Smooth muscle cell (in vitro differentiated cells): Measurements from ENCODE around the gene CTNNA3. TPM values are rescaled to one million over a fixed set of nuclear protein-coding genes. Genes with fewer than 3 reads are reported as not detected.
"Not testable (repeated sequence)": the region's sequence is repeated elsewhere in the genome, so short reads cannot be mapped to it uniquely, and the experiment has no call there.

Experiments used
- DNase-seq: peaks from one replicate; lab custom pipeline; 2025; ENCODE audit not compliant: unreplicated experiment; lab: John Stamatoyannopoulos, UW
- H2AFZ ChIP-seq: fragments of 200-600 bp; sonication (generic); 2 replicates; pipeline ENCODE4 v1.6.0; 2016; ENCODE audit warnings: antibody characterized with exemption, low read depth, mild to moderate bottlenecking
- H3F3A ChIP-seq: fragments of 200-600 bp; sonication (generic); 2 replicates; pipeline ENCODE4 v1.6.0; 2017; ENCODE audit warnings: antibody characterized with exemption, low read depth
- H3K27ac ChIP-seq: fragments of 200-600 bp; sonication (generic); 2 replicates; pipeline ENCODE4 v1.5.1; 2016; ENCODE audit warnings: low read depth, mild to moderate bottlenecking
- H3K27me3 ChIP-seq: fragments of 200-600 bp; sonication (generic); 2 replicates; pipeline ENCODE4 v1.6.1; 2016; ENCODE audit warnings: low read depth, mild to moderate bottlenecking
- H3K36me3 ChIP-seq: fragments of 200-600 bp; sonication (generic); 2 replicates; pipeline ENCODE4 v1.5.1; 2016; ENCODE audit warnings: low read depth
- H3K4me1 ChIP-seq: fragments of 200-600 bp; sonication (generic); 2 replicates; pipeline ENCODE4 v1.5.1; 2016; ENCODE audit warnings: low read depth
- H3K4me2 ChIP-seq: fragments of 200-600 bp; sonication (generic); 2 replicates; pipeline ENCODE4 v1.6.0; 2016; ENCODE audit warnings: mild to moderate bottlenecking
- H3K4me3 ChIP-seq: fragments of 200-600 bp; sonication (generic); 2 replicates; pipeline ENCODE4 v1.5.1; 2016; ENCODE audit warnings: mild to moderate bottlenecking
- H3K79me2 ChIP-seq: fragments of 200-600 bp; sonication (generic); 2 replicates; pipeline ENCODE4 v1.6.0; 2016; ENCODE audit warnings: low read depth, mild to moderate bottlenecking
- H3K9ac ChIP-seq: fragments of 200-600 bp; sonication (generic); 2 replicates; pipeline ENCODE4 v1.6.0; 2016; ENCODE audit warnings: low read depth
- H3K9me3 ChIP-seq: fragments of 200-600 bp; sonication (generic); replicated peaks from 2 replicates; pipeline ENCODE4 v1.5.1; 2016; ENCODE audit warnings: low read depth
- H4K20me1 ChIP-seq: fragments of 200-600 bp; sonication (generic); 2 replicates; pipeline ENCODE4 v1.6.0; 2016; ENCODE audit warnings: low read depth
- WGBS: methylation state at CpG from one replicate; pipeline ENCODE4 v1.1.7; 2016; ENCODE audit warnings: low lambda C conversion rate; 5-methylcytosine and 5-hydroxymethylcytosine counted together
- polyA plus RNA-seq: library from polyadenylated mRNA; unstranded; fragments of >200 nt; fragmentation: Nextera tagmentation; extraction: Ambion mirVana; gene quantifications from 2 replicates; pipeline ENCODE4 v1.2.1, GENCODE V29; 2016
- total RNA-seq: library from RNA; depleted of rRNA; stranded (reverse); fragments of >200 nt; gene quantifications from 2 replicates; pipeline ENCODE4 v1.2.3, GENCODE V29; 2014
- TF ChIP-seq, protein P1 (sequence below): fragments of 200-600 bp; sonication (generic); IDR thresholded peaks from 2 replicates; pipeline ENCODE4 v1.5.1; 2017; ENCODE audit warnings: borderline replicate concordance, mild to moderate bottlenecking, antibody characterized with exemption; ENCODE audit not compliant: insufficient read depth, poor library complexity, severe bottlenecking

CTNNA3 gene
- total and polyA plus RNA-seq, 2 experiments from 2014 or later: 1.3 TPM; not detected in 1

DNA sequence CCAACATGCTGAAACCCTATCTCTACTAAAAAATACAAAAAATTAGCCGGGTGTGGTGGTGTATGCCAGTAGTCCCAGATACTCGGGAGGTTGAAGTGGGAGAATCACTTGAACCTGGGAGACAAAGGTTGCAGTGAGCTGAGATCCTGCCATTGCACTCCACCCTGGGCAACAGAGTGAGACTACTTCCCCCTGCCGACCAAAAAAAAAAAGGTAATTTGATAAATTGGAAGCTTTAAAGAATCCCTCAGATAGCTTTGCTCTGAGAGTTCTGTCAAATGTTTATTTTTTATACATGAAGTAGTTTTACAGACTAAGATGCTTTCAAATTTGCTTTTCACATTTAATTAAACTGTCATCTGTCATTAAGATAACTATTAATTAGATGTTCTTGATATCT, 1333.5 kb downstream of the CTNNA3 start:
- Histone ChIP-seq H2AFZ (no peak overlapping the region), H3K9ac (no peak overlapping the region), H3K9me3 (no peaks in the 10 kb centered on the region), H3K79me2 (no peaks in the 10 kb centered on the region), H3K27ac (no peak overlapping the region), H3K27me3 (no peaks in the 10 kb centered on the region), H3K4me3 (no peak overlapping the region), H3K4me2 (no peak overlapping the region), H4K20me1 (no peaks in the 10 kb centered on the region), H3K36me3 (no peaks in the 10 kb centered on the region), H3K4me1 (no peaks in the 10 kb centered on the region), H3F3A (no peaks in the 10 kb centered on the region)
- TF ChIP-seq, protein P1, sequence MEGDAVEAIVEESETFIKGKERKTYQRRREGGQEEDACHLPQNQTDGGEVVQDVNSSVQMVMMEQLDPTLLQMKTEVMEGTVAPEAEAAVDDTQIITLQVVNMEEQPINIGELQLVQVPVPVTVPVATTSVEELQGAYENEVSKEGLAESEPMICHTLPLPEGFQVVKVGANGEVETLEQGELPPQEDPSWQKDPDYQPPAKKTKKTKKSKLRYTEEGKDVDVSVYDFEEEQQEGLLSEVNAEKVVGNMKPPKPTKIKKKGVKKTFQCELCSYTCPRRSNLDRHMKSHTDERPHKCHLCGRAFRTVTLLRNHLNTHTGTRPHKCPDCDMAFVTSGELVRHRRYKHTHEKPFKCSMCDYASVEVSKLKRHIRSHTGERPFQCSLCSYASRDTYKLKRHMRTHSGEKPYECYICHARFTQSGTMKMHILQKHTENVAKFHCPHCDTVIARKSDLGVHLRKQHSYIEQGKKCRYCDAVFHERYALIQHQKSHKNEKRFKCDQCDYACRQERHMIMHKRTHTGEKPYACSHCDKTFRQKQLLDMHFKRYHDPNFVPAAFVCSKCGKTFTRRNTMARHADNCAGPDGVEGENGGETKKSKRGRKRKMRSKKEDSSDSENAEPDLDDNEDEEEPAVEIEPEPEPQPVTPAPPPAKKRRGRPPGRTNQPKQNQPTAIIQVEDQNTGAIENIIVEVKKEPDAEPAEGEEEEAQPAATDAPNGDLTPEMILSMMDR: no peak
- WGBS: 94% methylated on average over 3 of the region's 3 CpGs
- DNase-seq: no peak

DNA sequence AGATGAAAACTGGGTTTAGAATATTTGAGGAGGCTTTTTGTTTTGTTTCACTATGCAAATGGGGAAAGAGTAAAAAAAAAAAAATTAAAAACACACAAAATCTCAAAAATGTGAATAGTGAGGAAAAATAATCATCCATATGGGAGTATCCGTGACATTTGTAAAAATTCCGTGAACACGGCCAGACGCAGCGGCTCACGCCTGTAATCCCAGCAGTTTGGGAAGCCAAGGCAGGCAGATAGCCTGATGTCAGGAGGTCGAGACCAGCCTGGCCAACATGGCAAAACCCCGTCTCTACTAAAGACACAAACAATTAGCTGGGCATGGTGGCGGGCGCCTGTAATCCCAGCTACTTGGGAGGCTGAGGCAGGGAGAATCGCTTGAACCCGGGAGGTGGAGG, 1342.2 kb downstream of the CTNNA3 start:
- H4K20me1 ChIP-seq, H3F3A ChIP-seq, H3K27me3 ChIP-seq, H2AFZ ChIP-seq, DNase-seq, H3K9me3 ChIP-seq, H3K79me2 ChIP-seq, H3K4me1 ChIP-seq, H3K4me3 ChIP-seq, H3K36me3 ChIP-seq, H3K9ac ChIP-seq, H3K27ac ChIP-seq, H3K4me2 ChIP-seq: not testable (repeated sequence)
- whole genome bisulfite sequencing: 94% methylated on average over 12 of the region's 12 CpGs

DNA sequence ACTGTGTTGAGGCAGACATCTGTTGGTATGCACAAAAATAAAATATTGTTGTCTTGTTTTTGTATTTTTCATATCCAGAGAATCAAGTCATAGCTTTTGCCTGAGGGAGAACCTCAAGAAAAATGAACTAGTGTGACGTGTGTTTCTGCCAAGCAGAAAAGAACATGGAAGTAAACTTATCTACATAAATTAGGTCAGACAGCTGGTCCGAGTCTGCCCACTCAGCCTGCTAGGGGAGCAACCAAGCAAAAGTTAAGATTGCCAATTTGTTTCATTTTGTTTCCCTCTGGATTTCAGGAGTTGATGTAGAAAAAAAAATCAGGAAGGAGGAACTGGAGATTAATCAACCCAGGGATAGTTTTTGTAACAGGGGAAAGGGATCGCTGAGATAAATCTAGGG, 1342.6 kb downstream of the CTNNA3 start:
- no peaks in the 10 kb centered on the region for H3K79me2 ChIP-seq
- H3K4me1 ChIP-seq: no peaks in the 10 kb centered on the region
- H2AFZ ChIP-seq: no peak overlapping the region
- no peak overlapping the region for H3K27ac ChIP-seq
- H3K27me3 ChIP-seq: no peaks in the 10 kb centered on the region
- no peaks in the 10 kb centered on the region for H3K9me3 ChIP-seq
- H3K9ac ChIP-seq: no peak overlapping the region
- WGBS: 80% methylated on average over 3 of the region's 3 CpGs
- no peak overlapping the region for H3K4me3 ChIP-seq
- no peaks in the 10 kb centered on the region for H3K36me3 ChIP-seq
- no peaks in the 10 kb centered on the region for H3F3A ChIP-seq
- no peaks in the 10 kb centered on the region for H4K20me1 ChIP-seq
- no peak overlapping the region for H3K4me2 ChIP-seq
- TF ChIP-seq, protein P1: no peak
- no peak for DNase-seq

DNA sequence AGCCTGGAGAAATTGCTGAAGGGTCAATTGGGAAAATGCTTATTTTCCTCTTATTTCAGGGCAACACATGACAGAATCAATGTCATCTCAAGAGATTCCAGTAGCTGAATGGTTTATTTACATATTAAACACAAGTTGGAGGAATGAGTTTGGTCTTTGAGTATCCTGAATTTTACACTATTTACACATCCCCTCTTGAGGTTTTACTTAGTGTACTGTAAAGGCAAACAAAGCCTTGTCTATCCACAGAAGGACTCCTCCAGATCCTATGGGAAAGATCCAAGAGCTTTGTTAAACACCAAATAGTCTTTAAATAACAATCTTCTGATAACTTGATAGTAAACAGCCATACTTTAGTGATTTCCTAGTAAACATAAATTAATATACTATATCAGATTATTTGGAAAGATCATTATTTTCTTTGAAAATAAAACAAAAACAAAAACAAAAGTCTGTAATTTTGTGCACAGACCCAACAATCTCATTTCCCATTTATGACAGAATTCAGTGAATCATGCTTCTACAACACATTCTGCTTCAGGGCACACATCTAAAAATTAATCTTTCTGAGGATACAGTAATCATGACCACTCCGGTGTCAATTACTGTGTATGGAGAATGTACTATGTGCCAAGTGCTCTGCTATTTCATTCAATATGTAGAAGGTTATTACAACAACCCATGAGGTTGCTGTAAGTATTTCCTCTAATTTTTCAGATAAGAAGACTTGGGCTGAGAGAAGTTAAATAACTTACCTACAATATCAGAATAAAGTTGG, 1345.2 kb downstream of the CTNNA3 start:
- Histone ChIP-seq H3K36me3 (no peaks in the 10 kb centered on the region), H3F3A (no peaks in the 10 kb centered on the region), H4K20me1 (no peaks in the 10 kb centered on the region), H3K27me3 (no peaks in the 10 kb centered on the region), H3K27ac (no peak overlapping the region), H3K4me2 (no peak overlapping the region), H3K9me3 (no peaks in the 10 kb centered on the region), H3K4me3 (no peak overlapping the region), H3K9ac (no peak overlapping the region), H3K4me1 (no peaks in the 10 kb centered on the region), H3K79me2 (no peaks in the 10 kb centered on the region), H2AFZ (no peak overlapping the region)
- TF ChIP-seq, protein P1: no peak
- WGBS: 93% methylated on average over 1 of the region's 1 CpG
- no peak for DNase-seq
